ENCODE results near the gene BCL2A1.

The BCL2A1 gene

DNA sequence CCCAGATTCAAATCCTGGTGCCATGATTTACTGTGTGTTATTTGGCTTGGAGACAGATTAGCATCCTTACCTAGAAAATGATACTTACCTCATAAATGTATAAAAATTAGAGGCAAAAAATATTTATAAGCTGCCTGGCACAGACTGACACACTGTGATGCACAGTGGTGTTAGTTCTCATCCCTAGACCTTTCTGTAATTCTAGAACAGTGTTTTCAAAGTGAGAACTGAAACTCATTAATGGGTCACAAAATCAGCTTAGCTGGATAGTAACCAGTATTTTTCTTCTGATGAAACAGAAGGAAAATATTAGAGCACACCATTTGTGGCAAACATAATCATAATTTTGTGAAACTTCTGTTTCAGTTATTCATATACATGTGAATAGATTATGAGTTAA, 56.3 kb downstream of the BCL2A1 start:
- H3K4me3 ChIP-seq (ENCODE audit: low read length) = no peak overlapping the region
- no peak for DNase-seq (ENCODE audit: low read depth)
- TF ChIP-seq, protein P1, sequence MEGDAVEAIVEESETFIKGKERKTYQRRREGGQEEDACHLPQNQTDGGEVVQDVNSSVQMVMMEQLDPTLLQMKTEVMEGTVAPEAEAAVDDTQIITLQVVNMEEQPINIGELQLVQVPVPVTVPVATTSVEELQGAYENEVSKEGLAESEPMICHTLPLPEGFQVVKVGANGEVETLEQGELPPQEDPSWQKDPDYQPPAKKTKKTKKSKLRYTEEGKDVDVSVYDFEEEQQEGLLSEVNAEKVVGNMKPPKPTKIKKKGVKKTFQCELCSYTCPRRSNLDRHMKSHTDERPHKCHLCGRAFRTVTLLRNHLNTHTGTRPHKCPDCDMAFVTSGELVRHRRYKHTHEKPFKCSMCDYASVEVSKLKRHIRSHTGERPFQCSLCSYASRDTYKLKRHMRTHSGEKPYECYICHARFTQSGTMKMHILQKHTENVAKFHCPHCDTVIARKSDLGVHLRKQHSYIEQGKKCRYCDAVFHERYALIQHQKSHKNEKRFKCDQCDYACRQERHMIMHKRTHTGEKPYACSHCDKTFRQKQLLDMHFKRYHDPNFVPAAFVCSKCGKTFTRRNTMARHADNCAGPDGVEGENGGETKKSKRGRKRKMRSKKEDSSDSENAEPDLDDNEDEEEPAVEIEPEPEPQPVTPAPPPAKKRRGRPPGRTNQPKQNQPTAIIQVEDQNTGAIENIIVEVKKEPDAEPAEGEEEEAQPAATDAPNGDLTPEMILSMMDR (conservative IDR thresholded peaks at IDR 0.05; ENCODE audit: low read length) = no peak

Data from AG10803 (cell line).